ENCODE results near the gene NT5DC1. TPM values are rescaled to one million over a fixed set of nuclear protein-coding genes. Genes with fewer than 3 reads are reported as not detected.

NT5DC1 gene
- polyA plus RNA-seq, 3 donors, result 18.2 to 39.0 (median 28.3) TPM

DNA sequence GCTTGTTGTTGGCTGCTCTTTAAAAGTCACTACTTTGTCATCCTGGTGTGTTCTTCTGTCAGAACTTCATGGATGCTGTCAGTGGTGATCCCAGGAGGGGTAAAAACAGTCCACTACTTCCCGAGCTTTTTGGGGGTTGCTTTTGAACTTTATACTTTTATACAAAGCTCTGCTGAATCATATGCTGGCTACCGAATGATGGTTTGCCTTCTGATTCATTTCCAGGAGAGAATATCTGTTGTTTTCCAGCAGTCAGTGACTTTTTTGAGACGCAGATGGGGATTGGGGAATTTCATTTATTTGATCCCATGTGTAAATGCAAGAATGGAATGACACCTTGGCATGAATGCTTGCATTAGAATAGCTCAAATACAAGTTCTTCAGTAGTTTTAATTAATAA, 58.0 kb downstream of the NT5DC1 start:
- no CpG with 5 or more reads among the region's 3 CpGs for WGBS (ENCODE audit: insufficient coverage)
- DNase-seq, result no peak
- no peak overlapping the region for H2AFZ ChIP-seq (ENCODE audit: insufficient read depth, low read depth, low read length, poor library complexity, severe bottlenecking)
- Mint-ChIP-seq H3K27ac (no peak overlapping the region), H3K4me1 (no peaks in the 10 kb centered on the region), H3K4me3 (no peak overlapping the region), H3K9me3 (peaks cover 0 to 11% (median 4%) of the 10 kb centered on the region in 7 donors), H3K27me3 (ENCODE audit: low read depth in 3 of 3) (peaks cover 0 to 1% (median 0%) of the 10 kb centered on the region in 3 donors), H3K36me3 (peaks cover 3 to 4% of the 10 kb centered on the region in 2 donors)
- intact Hi-C loops (cut with micrococcal nuclease), result no loop called here
- no peak overlapping the region for H3K9ac ChIP-seq (ENCODE audit: insufficient read depth, low read length, poor library complexity, severe bottlenecking)
- TF ChIP-seq, protein P1, sequence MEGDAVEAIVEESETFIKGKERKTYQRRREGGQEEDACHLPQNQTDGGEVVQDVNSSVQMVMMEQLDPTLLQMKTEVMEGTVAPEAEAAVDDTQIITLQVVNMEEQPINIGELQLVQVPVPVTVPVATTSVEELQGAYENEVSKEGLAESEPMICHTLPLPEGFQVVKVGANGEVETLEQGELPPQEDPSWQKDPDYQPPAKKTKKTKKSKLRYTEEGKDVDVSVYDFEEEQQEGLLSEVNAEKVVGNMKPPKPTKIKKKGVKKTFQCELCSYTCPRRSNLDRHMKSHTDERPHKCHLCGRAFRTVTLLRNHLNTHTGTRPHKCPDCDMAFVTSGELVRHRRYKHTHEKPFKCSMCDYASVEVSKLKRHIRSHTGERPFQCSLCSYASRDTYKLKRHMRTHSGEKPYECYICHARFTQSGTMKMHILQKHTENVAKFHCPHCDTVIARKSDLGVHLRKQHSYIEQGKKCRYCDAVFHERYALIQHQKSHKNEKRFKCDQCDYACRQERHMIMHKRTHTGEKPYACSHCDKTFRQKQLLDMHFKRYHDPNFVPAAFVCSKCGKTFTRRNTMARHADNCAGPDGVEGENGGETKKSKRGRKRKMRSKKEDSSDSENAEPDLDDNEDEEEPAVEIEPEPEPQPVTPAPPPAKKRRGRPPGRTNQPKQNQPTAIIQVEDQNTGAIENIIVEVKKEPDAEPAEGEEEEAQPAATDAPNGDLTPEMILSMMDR (IDR thresholded peaks at IDR 0.05), result no peak
- H4K20me1 ChIP-seq (ENCODE audit: insufficient read depth, low read length), result no peaks in the 10 kb centered on the region
- H3K27me3 ChIP-seq (ENCODE audit: control insufficient read depth in 2 of 2, insufficient read depth in 2 of 2, low read length in 2 of 2), result no peaks in the 10 kb centered on the region
- no peaks in the 10 kb centered on the region for H3K4me1 ChIP-seq (ENCODE audit: control insufficient read depth in 1 of 2, insufficient read depth in 2 of 2, low read length in 2 of 2)
- H3K4me2 ChIP-seq (replicated peaks; ENCODE audit: extremely low read depth, low read length, poor library complexity, severe bottlenecking), result no peak overlapping the region
- H3K79me2 ChIP-seq (ENCODE audit: insufficient read depth, low read length), result no peaks in the 10 kb centered on the region
- no peak overlapping the region for H3K27ac ChIP-seq (ENCODE audit: low read depth in 1 of 2, low read length in 2 of 2)
- H3K4me3 ChIP-seq (replicated peaks in 1 of 3; ENCODE audit: low read depth in 2 of 3, low read length in 3 of 3), result no peak overlapping the region
- no peaks in the 10 kb centered on the region for H3K9me3 ChIP-seq (replicated peaks in 1 of 2; ENCODE audit: control insufficient read depth in 1 of 2, insufficient read depth in 1 of 2, low read length in 2 of 2)
- H3K36me3 ChIP-seq (replicated peaks in 1 of 2; ENCODE audit: control insufficient read depth in 1 of 2, insufficient read depth in 2 of 2, low read length in 2 of 2), result no peaks in the 10 kb centered on the region

DNA sequence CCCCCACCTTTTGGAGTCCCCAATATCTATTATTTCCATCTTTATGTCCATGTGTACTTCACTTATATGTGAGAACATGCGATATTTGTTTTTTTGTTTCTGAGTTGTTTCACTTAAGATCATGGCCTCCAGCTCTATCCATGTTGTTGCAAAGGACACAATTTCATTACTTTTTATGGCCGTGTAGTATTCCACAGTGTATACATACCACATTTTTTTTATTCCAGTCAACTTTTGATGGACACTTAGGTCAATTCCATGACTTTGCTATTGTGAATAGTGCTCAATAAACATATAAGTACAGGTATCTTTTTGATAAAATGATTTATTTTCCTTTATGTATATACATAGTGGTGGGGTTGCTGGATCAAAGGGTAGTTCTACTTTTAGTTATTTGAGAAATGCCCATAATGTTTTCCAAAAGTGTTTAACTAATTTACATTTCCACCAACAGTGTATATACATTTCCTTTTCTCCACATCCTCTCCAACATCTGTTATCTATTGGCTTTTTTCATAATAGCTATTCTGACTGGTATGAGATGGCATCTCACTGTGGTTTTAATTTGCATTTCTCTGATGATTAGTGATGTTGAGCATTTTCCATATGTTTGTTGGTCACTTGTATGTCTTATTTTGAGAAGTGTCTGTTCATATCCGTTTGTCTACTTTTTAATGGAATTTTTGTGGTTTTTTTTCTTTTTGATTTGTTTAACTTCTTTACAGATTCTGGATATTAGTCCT, 59.3 kb downstream of the NT5DC1 start:
- peaks cover 3 to 4% of the 10 kb centered on the region in 2 donors for H3K36me3 Mint-ChIP-seq
- peaks cover 0 to 15% (median 7%) of the 10 kb centered on the region in 7 donors for H3K9me3 Mint-ChIP-seq
- Histone ChIP-seq H3K4me1 (ENCODE audit: control insufficient read depth in 1 of 2, insufficient read depth in 2 of 2, low read length in 2 of 2) (no peaks in the 10 kb centered on the region), H3K4me2 (replicated peaks; ENCODE audit: extremely low read depth, low read length, poor library complexity, severe bottlenecking) (no peak overlapping the region), H3K9ac (ENCODE audit: insufficient read depth, low read length, poor library complexity, severe bottlenecking) (no peak overlapping the region), H4K20me1 (ENCODE audit: insufficient read depth, low read length) (no peaks in the 10 kb centered on the region), H3K79me2 (ENCODE audit: insufficient read depth, low read length) (no peaks in the 10 kb centered on the region), H3K27ac (ENCODE audit: low read depth in 1 of 2, low read length in 2 of 2) (no peak overlapping the region), H3K27me3 (ENCODE audit: control insufficient read depth in 2 of 2, insufficient read depth in 2 of 2, low read length in 2 of 2) (no peaks in the 10 kb centered on the region), H3K9me3 (replicated peaks in 1 of 2; ENCODE audit: control insufficient read depth in 1 of 2, insufficient read depth in 1 of 2, low read length in 2 of 2) (no peaks in the 10 kb centered on the region), H2AFZ (ENCODE audit: insufficient read depth, low read depth, low read length, poor library complexity, severe bottlenecking) (no peak overlapping the region), H3K36me3 (replicated peaks in 1 of 2; ENCODE audit: control insufficient read depth in 1 of 2, insufficient read depth in 2 of 2, low read length in 2 of 2) (no peaks in the 10 kb centered on the region), H3K4me3 (replicated peaks in 1 of 3; ENCODE audit: low read depth in 2 of 3, low read length in 3 of 3) (no peak overlapping the region)
- DNase-seq, result no peak
- H3K4me3 Mint-ChIP-seq, result no peak overlapping the region
- H3K27me3 Mint-ChIP-seq (ENCODE audit: low read depth in 3 of 3), result peaks cover 0 to 1% (median 0%) of the 10 kb centered on the region in 3 donors
- H3K4me1 Mint-ChIP-seq, result no peaks in the 10 kb centered on the region
- intact Hi-C loops (cut with micrococcal nuclease), result no loop called here
- H3K27ac Mint-ChIP-seq, result no peak overlapping the region
- TF ChIP-seq, protein P1 (IDR thresholded peaks at IDR 0.05), result no peak
- whole genome bisulfite sequencing (ENCODE audit: insufficient coverage), result no CpG with 5 or more reads among the region's 3 CpGs
